Medulla oblongata (tissue), 1 donor: Measurements from ENCODE around the gene TBATA.

Experiments
- DNase-seq: peaks from one replicate; pipeline ENCODE4 v3.0.0-alpha.2; 2015; ENCODE audit errors: extremely low spot score

The TBATA gene

DNA sequence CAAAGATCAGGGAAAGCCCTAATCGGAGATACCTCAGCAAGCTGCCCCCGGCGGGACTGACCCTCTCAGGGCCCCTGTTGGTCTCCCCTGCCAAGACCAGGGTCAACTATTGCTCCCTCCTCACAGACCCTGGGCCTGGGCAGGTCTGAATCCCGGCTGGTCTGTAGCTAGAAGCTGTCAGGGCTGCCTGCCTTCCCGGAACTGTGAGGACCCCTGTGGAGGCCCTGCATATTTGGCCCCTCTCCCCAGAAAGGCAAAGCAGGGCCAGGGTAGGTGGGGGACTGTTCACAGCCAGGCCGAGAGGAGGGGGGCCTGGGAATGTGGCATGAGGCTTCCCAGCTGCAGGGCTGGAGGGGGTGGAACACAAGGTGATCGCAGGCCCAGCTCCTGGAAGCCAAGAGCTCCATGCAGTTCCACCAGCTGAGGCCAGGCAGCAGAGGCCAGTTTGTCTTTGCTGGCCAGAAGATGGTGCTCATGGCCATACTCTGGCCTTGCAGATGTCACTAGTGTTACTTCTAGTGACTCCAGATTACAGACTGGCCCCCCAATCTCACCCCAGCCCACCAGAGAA is 24.1 kb downstream of the TBATA start:
- DNase-seq: no peak

DNA sequence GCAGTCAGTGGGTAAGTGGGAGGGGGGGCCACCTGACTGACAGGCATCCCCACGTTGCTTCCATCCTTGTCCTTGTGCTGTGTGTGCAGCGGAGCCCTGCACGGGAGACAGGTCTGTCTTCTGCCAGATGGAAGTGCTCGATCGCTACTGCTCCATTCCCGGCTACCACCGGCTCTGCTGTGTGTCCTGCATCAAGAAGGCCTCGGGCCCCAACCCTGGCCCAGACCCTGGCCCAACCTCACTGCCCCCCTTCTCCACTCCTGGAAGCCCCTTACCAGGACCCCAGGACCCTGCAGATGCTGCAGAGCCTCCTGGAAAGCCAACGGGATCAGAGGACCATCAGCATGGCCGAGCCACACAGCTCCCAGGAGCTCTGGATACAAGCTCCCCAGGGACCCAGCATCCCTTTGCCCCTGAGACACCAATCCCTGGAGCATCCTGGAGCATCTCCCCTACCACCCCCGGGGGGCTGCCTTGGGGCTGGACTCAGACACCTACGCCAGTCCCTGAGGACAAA is 24.8 kb downstream of the TBATA start:
- no peak for DNase-seq

DNA sequence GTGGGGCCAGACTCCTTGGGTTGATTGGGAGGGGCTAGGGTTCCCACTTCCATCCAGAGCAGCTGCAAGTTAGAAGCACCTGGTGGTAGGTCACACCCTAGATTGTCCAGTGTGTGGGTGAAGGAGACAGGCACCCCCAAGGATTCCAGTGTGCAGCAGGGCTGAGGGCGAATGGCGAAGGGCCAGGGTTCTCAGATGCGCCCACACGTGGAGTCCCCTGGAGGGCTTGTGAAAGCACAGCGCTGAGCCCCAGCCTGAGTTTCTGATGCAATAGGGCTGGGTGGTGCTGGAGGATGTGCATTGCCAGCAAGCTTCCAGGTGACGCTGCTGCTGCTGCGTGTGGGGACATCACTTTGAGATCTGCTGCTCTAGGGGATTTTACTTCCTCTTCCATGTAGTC is 25.4 kb downstream of the TBATA start:
- DNase-seq: no peak

DNA sequence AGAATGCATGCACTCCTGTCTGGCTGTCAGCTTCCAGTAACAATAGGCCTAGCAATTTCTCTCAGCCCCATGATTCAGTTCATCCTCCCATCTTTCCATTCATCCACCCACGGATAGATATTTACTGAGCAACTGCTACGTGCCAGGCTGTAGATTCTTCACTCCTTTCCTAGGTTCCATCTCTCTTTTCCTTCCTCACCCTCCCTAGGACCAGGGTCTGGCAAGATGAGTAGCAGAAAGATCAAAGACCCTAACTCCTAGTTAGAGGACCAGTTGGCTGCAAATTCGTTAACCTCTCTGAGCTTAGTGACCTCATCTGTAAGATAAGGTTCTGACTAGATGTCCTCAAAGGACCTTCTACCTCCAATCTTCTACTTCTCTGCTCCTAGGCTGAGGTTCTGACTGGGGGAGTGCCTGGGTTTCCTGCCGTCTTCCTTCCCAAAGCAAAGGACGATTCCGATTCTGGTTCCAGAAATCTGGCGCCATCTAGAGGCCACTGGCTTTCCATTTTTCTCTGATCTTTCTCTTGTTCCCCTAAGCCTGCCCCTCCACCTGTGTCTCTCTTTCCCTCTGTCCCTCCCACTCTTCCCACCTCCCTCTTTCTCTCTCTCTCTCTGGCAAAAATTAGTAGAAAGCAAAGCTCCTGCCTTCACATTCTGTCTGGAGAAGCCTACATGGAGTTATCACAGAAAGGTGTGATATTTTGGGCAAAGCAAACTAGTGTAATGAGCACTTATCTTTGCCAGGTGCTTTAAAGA is 26.2 kb downstream of the TBATA start:
- peak; percentile 93 for DNase-seq

DNA sequence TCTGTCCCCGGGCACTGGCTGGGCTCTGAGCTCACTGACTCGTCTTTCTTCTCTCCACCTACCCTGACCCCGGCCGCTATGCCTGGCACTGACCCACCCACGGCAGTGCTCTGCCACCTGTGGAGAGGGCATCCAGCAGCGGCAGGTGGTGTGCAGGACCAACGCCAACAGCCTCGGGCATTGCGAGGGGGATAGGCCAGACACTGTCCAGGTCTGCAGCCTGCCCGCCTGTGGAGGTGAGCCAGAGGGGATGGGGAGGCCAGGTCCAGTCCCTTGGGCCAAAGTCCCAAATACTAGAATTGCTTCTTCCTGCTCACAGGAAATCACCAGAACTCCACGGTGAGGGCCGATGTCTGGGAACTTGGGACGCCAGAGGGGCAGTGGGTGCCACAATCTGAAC is 27.3 kb downstream of the TBATA start:
- DNase-seq: no peak

DNA sequence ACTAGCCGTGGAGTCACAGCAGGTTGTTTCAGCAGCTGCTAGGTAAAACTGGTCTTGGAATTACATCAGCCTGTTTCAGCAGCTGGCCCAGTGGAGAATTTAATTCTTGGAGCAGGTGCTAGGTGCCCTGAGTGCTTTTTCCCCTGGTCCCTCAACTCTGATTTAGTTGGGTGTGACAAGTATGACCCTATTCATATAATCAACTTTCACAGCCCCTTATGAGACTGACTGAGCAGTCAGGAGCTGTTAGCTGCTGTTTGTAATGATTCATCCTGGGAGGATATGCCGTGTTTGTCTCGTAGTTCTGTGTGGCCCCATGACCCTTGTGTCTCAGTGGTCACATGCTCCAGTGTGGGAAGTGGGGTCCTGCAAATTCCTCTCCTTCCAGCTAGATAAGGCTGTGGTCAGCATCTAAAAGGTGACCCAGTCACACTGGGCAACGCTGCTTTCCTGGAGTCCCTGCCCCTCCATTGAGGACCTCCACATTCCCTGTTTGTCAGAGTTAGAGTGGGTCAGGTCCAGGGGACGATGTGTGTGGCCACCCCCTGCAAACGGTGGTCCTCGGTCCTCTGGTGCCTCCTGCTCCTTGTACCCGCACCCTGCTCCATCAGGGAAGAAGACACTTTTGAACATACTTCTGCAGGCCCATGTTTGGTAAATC is 28.3 kb downstream of the TBATA start:
- DNase-seq: no peak

DNA sequence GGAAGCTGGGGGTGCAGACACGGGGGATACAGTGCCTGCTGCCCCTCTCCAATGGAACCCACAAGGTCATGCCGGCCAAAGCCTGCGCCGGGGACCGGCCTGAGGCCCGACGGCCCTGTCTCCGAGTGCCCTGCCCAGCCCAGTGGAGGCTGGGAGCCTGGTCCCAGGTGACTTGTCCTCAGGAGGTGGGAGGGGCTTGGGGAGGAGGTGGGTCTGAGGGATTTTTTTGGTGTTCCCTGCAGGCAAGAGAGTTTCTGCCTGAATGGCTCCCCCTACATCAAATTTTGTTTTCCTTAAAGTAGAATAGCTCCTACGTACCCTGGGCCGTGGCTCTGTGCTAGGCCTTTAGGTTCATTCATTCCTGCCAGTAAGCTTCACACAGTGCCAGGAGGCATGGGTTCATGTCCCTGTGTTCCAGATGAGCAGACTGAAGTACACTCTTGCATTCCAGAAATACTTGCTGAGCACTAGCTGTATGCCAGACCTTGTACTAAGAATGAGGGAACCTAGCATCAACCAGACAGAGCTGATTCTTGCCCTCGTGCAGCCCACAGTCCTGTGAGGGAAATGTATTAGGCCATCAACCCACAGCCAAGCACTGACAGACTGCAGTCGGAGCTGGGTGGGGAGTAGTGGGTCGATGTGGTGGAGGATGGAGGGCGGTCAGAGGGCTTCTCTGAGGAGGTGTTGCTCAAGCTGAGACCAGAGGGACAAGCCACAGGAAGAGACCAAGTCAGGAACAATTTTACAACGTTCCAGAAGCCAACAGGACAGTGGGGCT is 31.1 kb downstream of the TBATA start:
- no peak for DNase-seq

DNA sequence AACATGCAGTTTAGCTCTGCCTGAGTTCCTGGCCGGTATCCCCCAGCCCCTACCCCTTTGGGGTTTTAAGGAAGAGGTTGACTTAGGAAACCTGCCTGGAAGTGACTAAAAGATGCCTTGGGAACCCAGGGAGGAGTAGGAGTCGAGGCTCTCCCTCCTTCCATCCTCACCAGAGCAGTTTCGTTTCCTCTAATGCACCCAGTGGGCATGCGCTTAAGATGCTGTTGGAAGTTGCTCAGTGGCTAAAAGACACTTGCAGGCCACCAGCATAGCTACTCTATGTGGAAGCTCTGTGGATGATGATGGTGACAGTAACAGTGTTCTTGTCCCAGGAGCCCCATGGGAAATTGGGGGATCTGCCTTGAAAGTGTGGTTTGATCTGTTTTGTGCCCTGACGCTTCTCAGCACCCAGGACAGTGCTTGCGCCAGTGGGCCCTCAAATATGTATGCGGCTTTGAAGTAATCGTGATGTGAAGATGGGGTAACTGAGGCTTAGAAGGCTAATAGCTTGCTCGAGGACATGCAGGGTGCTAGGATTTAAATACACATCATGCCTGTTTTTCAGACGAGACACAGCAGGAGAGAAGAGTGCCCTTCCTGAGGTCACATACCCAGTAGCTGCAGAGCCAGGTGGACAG is 32.0 kb downstream of the TBATA start:
- DNase-seq: peak; percentile 60

DNA sequence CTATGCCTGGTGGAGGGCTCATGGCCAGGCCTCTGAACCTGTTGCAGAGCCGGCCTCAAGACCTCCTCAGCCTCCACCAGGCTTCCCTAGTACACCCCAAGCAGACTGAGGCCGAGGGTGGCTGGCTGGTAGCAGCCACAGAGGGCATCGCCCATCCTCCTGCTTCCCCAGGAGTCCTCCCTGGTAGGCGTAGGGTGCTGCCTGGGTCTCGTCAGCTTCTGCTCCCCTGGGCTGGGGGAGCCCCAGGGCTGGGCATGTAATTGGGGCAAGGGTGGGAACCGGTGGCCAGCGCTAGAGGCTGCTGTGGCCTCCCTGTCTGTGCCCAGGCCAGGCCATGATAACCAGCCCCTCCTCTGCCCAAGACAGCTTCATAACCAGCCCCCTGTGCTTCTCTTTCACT is 32.6 kb downstream of the TBATA start:
- no peak for DNase-seq

DNA sequence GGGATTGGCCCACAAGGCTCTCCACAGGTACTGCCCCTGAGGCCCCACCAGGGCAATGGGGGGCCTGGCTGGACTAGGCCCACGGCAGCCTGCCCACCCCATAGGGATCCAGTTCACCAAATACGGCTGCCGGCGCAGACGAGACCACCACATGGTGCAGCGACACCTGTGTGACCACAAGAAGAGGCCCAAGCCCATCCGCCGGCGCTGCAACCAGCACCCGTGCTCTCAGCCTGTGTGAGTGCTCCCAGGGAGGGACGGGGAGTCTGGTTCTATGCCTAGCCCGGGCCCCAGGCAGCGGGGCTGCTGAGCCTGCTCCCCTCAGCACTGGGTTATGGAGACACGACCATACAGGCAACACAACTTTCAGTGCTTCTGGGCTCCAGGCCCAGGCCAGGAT is 33.2 kb downstream of the TBATA start:
- DNase-seq: no peak

DNA sequence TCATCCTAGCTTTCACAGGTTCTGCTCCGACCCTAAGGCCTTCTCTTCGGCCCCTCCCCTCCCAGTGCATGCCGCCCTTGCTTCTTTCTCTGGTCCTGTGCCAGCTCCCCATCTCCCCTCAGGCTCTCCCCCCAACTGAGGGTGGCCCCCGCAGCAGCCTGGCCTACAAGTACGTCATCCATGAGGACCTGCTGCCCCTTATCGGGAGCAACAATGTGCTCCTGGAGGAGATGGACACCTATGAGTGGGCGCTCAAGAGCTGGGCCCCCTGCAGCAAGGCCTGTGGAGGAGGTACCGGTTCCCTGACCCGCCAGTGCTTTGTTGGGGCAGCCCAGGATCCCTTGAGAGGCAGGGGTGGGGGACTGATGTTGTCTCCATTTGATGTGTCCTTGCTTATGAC is 33.8 kb downstream of the TBATA start:
- DNase-seq: no peak

DNA sequence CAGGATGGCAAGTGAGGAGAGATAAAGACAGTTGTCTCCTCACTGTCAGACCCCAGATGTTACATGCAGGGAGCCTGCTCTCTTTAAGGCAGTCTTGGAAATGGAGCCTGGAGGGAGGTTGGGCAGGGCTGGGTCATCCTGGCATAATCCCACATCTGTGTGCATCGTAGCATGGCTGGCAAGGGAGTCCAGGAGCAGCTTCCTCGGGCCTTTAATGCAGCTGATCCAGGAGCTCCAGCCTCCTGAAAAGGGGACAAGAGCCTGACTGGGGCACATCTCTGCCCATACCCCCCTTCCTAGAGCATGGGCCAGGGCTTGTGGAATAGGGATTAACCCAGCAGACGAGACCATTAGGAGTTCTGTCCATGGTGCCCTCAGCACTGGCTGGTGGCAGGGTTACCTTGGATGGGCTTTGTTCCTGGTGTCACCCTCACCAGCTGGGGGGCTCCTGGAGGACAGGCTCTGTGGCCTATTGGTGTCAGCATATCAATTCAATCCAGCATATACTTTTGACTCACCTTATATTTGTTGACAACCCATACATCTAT is 34.9 kb downstream of the TBATA start:
- no peak for DNase-seq

DNA sequence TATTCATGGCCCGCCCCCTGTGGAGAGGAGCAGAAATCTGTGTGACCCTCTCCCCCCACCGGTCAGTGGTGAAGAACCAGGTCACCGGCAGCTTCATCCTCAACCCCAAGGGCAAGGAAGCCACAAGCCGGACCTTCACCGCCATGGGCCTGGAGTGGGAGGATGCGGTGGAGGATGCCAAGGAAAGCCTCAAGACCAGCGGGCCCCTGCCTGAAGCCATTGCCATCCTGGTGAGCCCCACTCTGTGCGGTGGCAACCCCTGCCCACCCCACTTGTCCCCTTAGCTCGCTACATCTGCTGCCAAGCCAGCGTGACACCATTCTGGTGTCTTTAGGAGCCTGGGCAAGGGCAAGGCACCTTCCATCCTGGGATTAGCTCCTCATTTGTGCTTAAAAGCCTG is 35.4 kb downstream of the TBATA start:
- no peak for DNase-seq

DNA sequence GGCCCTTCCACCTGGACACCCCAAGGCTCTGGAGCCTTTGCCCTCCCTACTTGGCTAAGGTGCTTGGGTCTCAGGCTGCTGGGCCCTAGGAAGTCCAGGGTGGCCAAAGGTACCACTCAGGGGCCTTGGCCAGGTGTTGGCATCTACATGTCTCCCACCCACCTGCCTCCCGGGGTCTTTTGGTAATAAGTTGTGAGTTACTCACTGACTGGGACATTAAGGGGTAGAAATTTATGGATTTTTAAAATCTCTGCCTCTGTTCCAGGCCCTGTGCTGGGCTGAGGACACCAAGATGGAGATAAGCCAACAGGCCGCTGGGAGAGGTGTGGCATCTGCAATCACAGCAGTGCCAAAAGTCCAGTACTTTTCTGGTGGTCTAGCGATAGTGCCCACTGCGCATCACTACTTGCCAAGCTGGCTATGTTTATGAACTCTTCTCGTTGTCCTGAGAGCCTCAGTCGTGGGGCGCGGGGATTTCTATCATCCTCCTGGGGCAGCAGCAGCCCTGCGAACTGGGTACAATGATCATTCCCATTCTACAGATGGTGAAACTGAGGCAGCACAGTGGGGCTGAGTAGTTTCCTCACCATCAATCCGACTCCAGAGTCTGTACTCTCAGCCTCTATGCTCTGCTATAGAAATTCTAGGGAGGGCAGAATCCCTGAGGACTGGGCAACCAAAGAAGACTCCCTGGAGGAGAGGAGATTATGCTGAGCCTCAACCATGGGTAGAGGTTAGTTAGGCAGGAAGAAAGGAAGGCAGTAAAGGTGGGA is 36.2 kb downstream of the TBATA start:
- no peak for DNase-seq

DNA sequence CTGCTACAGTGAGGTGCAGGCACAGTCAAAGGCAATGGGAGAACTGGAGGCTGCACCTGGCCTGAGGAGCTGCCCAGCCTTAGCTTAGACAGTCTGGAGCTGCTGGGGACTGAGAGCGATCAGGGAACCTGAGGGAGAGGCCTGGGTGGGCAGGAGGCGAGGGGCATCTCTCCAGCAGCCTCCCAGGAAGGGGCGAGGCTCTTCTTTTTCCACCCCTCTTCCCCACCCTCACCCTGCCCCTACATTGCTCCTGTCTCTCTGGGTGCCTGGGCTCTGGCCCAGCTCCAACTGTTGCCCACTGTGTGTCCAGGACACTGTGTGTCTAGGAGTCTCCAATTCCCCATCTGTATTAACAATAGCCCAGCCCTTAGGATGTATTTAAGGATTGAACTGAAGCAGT is 36.9 kb downstream of the TBATA start:
- no peak for DNase-seq

DNA sequence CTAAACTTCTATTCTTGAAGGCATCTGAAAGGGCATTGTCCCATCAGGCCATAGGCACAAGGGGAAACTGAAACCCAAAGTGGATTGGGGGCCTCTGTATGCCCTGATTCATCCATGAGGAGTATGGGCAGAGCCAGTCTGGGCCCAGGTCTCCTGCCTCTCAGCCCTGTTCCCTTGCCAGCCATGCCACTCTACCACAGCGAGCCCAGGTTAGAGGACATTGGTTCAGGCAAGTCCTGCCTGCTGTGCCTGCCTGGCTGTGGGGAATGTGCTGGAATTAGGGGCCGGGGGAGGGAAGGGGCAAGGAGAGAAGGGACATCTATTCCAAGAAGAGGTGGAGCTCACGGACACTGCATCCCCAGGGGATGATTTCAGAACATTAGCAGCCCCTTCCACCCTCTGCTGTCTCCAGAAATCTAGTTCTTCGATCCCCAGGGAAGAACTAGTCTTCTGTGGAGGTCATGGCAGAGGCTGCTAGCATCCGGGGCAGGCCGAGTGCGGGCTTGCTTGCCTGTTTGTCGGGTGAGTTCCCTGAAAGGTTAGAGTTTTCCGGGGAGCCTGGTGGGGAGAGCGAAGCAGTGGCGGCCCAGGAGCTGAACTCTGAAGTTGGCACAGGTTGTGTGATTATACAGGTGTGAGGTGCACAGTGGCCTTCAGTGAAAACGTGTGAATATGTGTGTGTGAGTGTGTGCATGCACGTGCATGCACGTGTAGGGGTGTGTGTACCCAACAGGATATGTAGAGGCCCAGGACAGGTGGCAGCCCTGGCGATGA is 37.8 kb downstream of the TBATA start:
- no peak for DNase-seq

DNA sequence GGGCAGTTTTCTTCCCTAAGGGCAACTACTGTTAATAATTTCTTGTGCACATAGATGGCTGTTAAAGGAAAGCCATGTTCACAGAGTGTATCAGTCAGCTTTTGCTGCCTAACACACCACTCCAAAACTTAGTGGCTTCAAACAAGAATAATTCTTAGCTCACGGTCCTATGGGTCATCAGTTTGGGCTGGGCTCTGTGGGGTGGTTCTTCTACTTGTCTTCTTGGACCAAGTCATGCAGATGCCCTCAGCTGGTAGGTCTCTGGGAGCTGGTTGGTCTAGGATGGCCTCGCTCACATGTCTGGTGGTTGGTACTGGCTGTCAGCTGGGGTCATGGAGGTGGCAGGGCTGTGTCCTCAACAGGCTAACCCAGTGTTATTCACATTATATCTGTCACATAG is 39.6 kb downstream of the TBATA start:
- no peak for DNase-seq

DNA sequence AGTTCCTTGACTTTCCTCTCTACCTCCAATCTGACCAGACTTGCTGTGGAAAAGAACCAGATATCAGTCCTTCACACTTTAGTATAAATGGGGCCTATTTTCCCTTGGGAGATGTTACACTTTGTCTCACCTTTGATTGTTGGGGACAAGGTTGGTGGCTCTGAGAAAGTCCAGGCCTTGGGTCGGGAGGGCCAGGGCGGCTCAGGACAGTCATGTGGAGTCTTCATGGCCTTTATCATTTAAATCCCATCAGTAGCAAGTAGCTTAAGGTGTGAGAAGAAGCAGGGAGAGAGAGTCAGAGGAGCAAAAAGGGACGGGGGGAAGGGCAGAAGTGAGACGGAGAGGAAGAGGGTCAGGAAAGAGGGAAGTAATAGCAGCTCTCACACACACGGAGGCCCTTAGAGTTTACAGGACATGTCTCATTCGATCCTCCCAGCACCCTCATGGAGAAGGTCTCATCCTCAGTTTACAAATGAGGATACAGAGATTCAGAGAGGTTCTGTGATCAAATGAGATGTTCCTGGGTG is 40.5 kb downstream of the TBATA start:
- DNase-seq: peak; percentile 14

DNA sequence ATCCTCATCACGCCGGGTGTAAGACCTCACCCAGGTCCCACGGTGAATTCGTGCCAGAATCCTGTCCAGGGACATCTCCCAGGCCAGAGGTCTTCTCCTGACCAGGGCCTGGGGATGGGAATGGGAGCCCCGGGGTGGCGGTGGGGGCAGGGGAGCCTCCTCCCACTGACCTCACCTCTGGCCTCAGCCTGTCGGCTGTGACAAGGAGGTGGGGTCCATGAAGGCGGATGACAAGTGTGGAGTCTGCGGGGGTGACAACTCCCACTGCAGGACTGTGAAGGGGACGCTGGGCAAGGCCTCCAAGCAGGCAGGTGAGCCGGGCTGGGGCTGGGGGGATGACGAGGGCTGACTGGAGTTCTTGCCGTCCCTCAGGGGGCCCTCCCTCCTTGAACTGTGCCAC is 41.3 kb downstream of the TBATA start:
- DNase-seq: no peak

DNA sequence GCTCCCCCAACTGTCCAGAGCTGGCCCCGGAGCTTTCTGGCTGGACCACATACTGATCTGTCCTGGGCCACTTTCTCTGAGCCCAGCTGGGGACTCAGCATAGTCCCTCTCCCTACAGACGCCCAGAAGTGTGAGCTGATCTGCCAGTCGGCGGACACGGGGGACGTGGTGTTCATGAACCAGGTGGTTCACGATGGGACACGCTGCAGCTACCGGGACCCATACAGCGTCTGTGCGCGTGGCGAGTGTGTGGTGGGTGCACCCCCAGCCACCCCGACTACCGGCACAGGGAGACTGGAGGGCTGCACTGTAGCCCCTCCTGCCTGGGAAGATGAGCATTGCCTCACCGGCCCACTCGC is 41.8 kb downstream of the TBATA start:
- no peak for DNase-seq
